Nucleus accumbens (tissue), 56 donors: Measurements from ENCODE around the gene PLCL2.

ENCODE experiments used
- DNase-seq, 56 donors: peaks; one replicate each; lab custom pipeline; 2025; lab: John Stamatoyannopoulos, UW

The PLCL2 gene

GRCh38 chr3:16884748-16885592 is at the start of gene PLCL2:
TSS of gene PLCL2 (plus strand) at chr3:16884955. CDS start at chr3:16885040, 85 bp downstream.
- DNase-seq, result peak in 30 of 56 donors; percentile 10 to 69 (median 50)

GRCh38 chr3:16836505-16837237 is 48.1 kb upstream of the PLCL2 start:
- DNase-seq, result no peak

GRCh38 chr3:16837602-16838001 is 47.2 kb upstream of the PLCL2 start:
- no peak for DNase-seq

- DNase-seq, result no peak
These were observed 46.2 kb upstream of the PLCL2 start for GRCh38 chr3:16838561-16838960.

- no peak for DNase-seq
These were observed 45.3 kb upstream of the PLCL2 start for GRCh38 chr3:16839271-16840100.

- DNase-seq, result no peak
These were observed 44.7 kb upstream of the PLCL2 start for GRCh38 chr3:16840101-16840424.

- DNase-seq, result no peak
These were observed 43.6 kb upstream of the PLCL2 start for GRCh38 chr3:16841041-16841753.

GRCh38 chr3:16841904-16842271 is 42.9 kb upstream of the PLCL2 start:
- DNase-seq, result no peak

- peak in 6 of 56 donors; percentile 6 to 26 (median 14) for DNase-seq
These were observed 42.2 kb upstream of the PLCL2 start for GRCh38 chr3:16842272-16843270.

GRCh38 chr3:16844222-16844621 is 40.5 kb upstream of the PLCL2 start:
- no peak for DNase-seq

- DNase-seq, result no peak
These were observed 40.0 kb upstream of the PLCL2 start for GRCh38 chr3:16844791-16845190.

GRCh38 chr3:16846373-16847080 is 38.2 kb upstream of the PLCL2 start:
- DNase-seq, result no peak

GRCh38 chr3:16848007-16848406 is 36.7 kb upstream of the PLCL2 start:
- DNase-seq, result no peak

- peak in 33 of 56 donors; percentile 2 to 78 (median 30) for DNase-seq
These were observed 35.5 kb upstream of the PLCL2 start for GRCh38 chr3:16849229-16849628.

- DNase-seq, result no peak
These were observed 35.0 kb upstream of the PLCL2 start for GRCh38 chr3:16849795-16850194.

GRCh38 chr3:16855497-16855896 is 29.3 kb upstream of the PLCL2 start:
- no peak for DNase-seq

- DNase-seq, result no peak
These were observed 24.5 kb upstream of the PLCL2 start for GRCh38 chr3:16860234-16860633.

- DNase-seq, result no peak
These were observed 23.3 kb upstream of the PLCL2 start for GRCh38 chr3:16861432-16861831.
